ENCODE measurements around the gene TPSD1. TPM values are rescaled to one million over a fixed set of nuclear protein-coding genes. Genes with fewer than 3 reads are reported as not detected.
"Not testable (repeated sequence)": the region's sequence is repeated elsewhere in the genome, so short reads cannot be mapped to it uniquely, and the experiment has no call there.

The TPSD1 gene
- total RNA-seq, 4 donors from 2014 or later: 6.6 to 14.3 (median 12.8) TPM; not detected in 1

DNA sequence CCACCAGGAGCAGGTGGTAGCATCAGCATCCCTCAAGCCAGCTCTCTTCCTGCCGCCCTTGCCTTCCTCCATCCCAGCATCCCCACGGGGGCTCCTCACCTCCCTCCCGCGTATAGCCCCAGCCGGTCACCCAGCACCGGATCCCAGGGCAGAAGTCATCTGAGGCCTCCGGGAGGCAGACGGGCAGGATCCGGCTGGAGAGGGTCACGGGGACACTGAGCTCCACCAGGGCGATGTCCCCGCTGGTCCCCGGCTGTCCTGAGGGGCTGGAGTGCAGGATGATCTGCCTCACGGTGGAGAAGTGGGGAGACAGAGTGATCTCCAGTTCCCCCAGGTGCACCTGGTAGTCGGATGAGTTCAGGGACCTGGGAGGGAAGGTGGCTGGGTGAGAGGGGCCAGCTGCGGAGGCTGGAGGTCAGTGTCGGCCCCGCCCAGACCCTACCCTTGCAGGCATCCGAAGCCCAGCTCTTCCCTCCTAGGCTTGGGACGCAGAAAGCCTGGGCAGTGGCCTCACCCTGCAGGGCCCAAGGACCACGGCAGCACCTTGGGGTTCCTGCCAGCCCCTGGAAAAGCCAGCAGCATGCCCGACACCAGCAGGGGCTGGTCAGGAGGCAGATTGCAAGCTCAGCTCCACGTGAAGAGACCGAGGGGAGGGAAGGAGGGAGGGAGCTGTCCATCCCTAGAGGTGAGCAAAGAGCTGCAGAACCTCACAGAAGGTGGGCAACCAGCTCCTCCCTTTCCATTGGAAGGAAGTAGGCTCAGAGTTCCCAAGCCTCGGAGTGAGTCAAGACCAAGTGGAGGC, 33.1 kb upstream of the TPSD1 start:
- TF ChIP-seq, protein P1, sequence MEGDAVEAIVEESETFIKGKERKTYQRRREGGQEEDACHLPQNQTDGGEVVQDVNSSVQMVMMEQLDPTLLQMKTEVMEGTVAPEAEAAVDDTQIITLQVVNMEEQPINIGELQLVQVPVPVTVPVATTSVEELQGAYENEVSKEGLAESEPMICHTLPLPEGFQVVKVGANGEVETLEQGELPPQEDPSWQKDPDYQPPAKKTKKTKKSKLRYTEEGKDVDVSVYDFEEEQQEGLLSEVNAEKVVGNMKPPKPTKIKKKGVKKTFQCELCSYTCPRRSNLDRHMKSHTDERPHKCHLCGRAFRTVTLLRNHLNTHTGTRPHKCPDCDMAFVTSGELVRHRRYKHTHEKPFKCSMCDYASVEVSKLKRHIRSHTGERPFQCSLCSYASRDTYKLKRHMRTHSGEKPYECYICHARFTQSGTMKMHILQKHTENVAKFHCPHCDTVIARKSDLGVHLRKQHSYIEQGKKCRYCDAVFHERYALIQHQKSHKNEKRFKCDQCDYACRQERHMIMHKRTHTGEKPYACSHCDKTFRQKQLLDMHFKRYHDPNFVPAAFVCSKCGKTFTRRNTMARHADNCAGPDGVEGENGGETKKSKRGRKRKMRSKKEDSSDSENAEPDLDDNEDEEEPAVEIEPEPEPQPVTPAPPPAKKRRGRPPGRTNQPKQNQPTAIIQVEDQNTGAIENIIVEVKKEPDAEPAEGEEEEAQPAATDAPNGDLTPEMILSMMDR (IDR thresholded peaks at IDR 0.05; ENCODE audit: low read depth): no peak

DNA sequence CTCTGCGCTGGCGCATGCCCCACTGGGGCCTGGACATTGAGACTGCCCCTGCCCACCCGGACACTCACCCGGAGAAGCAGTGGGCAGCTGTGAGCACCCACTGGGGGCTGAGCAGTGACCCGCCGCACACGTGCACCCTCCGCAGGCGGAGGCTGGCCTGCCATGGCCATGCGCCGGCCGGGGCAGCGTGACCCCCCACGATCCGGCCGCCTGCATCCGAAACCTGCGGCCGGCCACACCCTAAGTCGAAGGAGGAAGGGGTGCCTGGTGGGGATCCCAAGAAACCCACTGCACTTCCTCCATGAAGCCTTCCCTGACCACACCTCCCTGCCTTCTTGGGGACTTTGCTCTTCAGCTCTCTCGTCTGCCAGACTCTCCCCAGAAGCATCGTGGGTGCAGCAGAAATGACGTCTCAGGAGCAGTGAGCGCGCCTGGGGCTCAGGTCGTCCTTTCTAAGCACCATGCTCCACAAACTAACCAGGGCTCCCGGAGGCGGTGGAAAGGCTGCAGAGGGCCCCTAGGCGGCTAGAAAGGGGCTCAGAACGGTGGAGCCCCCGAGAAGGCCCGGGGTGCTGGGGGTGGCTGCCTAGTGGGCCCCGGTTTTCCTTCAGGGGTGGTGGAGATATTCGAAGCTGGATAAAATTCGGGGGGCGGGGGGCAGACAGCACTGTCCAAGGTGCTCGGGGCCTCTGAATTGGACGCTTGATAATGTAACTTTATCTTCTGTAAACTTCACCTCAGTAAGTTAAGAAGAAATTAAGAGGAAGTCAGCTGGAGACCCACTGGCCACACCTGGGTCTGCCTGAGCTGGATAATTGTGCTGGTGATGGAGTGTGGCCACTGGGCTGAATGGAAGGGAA, 32.3 kb upstream of the TPSD1 start:
- TF ChIP-seq, protein P1 (IDR thresholded peaks at IDR 0.05; ENCODE audit: low read depth): no peak

DNA sequence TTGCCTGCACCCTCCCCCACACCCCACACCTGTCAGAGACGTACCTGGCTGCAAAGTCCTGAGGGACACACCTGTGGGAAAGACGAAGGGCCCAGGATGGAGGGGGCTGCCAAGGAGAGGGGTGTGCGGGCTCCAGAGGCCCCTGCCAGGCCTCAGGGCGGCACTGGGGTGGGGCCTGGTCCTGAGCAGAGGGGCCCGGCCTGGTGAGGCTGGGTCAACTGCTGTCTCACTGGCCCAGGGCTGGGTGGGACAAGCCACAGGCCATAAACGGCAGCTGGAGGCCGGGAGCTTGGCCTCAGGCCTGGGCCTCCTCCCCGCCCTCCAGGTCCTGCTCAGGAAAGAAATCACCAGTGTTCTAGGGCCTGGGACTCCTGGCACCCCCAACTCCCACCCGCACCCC, 31.3 kb upstream of the TPSD1 start:
- TF ChIP-seq, protein P1 (IDR thresholded peaks at IDR 0.05; ENCODE audit: low read depth): no peak

DNA sequence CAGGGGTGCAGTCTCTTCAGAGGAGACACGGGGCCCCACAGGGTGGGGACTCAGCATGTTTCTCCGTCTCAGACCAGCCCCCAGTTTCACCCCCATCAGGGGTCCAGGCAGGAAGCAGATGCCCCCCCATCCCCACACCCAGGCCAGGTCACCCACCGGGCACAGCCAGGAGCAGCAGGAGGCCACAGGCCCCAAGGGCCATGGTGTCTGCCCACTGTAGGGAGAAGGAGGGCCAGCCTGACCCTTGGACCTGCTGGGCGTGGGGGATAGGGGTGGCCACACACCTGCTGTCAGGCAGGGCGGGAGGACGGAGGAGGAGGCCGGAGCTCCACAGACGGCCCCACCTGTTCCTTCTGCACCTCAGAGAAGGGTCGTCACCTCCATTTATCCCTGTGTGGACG, 30.8 kb upstream of the TPSD1 start, which contains the start of gene TPSG1:
TPSG1 (minus strand) TSS at position 218 of the 401 bp plus-strand sequence; CDS start at position 202, 16 bp downstream.
- TF ChIP-seq, protein P1 (IDR thresholded peaks at IDR 0.05; ENCODE audit: low read depth): no peak

DNA sequence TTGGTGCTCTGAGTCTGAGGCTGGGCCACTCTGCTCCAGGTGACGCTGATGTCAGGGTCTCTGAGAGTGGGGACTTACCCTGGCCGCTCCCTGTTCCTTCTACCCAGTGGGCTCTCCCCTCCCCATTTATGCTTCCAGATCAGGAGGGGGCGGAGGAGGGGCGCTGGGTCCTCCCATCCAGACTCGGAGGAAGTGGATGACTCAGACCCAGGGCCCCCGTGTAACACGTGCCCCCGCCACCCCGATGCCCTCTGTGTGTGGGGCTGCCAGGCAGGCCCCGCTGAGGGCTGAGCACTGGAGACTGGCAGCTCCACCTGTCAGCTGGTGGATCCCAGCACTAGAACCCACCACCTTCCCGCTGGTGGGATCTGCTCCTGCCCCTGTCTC, 25.8 kb upstream of the TPSD1 start, which contains the start of gene TPSB2:
TPSB2 (minus strand) TSS at position 101 of the 387 bp plus-strand sequence. CDS start 233 bp downstream, outside the sequence.
- TF ChIP-seq, protein P1 (IDR thresholded peaks at IDR 0.05; ENCODE audit: low read depth): not testable (repeated sequence)

DNA sequence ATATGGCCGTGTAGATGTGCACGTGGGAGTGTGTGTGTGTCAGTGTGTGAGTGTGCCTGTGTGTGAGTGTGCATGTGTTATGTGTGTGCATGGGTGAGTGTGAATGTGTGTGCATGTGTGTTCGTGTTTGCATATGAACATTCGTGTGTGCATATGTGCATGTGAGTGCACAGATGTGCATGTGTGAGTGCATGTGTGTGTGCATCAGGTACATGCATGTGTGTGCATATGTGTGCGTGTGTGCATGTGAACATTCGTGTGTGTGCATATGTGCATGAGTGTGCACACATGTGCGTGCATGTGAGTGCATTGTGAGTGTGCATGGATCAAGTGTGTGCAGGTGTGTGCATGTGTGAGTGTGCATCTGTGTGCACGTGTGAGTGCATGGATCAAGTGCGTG, 17.9 kb upstream of the TPSD1 start:
- TF ChIP-seq, protein P1 (IDR thresholded peaks at IDR 0.05; ENCODE audit: low read depth): no peak

DNA sequence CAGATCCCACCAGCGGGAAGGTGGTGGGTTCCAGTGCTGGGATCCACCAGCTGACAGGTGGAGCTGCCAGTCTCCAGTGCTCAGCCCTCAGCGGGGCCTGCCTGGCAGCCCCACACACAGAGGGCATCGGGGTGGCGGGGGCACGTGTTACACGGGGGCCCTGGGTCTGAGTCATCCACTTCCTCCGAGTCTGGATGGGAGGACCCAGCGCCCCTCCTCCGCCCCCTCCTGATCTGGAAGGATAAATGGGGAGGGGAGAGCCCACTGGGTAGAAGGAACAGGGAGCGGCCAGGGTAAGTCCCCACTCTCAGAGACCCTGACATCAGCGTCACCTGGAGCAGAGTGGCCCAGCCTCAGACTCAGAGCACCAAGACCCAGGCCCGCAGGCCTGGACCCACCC, 15.4 kb upstream of the TPSD1 start, which contains the start of gene TPSAB1:
TPSAB1 (plus strand) TSS at position 270 of the 400 bp plus-strand sequence. CDS start 234 bp downstream, outside the sequence.
- TF ChIP-seq, protein P1 (IDR thresholded peaks at IDR 0.05; ENCODE audit: low read depth): not testable (repeated sequence)

Data from subcutaneous adipose tissue (tissue), 4 donors.